ENCODE results near the gene MAD2L1.

MAD2L1 gene

GRCh38 chr4:120057416-120057815 lies 9.2 kb downstream of the MAD2L1 start:
- no peak for DNase-seq

DNA sequence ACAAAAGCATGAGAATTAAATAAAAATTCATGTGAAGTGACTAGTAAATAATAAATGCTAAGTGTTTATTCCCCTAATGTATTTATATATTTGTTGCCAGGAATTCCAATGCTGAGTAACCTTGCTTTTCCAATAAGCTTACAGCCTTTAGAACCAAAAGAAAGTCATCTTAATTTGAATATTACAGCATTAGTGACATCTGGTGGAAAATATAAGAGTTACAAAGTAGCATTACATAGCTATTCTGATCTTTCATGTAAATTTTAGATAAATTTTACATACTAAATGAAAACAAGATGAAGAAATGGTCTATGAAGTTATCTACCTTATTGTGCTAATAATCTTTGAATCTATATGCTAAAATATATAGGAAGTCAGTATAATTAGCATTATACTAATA lies 10.4 kb downstream of the MAD2L1 start:
- DNase-seq: no peak

- no peak for DNase-seq
Observed at GRCh38 chr4:120055795-120056194, 10.9 kb downstream of the MAD2L1 start.

DNA sequence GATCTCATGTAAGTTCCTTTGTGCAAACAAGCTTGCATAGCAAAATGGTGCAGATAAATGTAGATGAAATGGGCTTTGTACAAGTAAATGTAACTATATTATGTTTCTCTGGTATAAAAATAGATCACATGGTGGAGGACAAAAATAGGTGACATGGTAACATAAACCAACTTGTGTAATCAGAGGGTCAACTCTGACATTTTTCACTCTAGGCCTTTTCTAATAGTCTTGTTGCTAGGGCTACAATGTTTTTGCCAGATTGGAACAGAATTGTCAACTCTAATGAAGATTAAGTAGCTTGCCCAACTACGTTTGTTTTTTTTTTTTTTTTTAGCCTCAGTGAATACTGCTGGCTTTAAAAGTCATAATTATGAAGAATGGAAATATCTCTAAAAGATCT lies 11.5 kb downstream of the MAD2L1 start:
- no peak for DNase-seq

GRCh38 chr4:120053911-120054310 lies 12.7 kb downstream of the MAD2L1 start:
- no peak for DNase-seq

- no peak for DNase-seq
Observed at GRCh38 chr4:120052856-120053255, 13.8 kb downstream of the MAD2L1 start.

DNA sequence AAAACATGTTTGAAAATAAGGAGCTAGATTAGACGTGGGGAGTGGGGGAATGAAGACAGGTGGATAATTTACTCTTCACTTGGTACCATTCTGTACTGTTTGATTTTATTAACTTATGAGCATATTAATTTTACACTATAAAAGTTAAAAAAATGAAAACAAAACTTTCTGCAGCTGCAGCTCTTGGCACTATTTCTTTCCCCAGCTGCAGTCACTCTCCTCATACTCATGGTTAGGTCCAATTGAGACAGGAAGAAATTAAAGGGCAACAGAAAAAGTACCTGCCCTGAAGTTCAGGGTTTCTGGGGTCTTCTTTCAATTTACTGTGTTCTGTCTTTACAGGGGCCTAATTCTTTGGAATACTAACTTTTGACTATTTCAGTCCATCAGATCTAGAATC lies 15.4 kb downstream of the MAD2L1 start:
- DNase-seq: no peak

DNA sequence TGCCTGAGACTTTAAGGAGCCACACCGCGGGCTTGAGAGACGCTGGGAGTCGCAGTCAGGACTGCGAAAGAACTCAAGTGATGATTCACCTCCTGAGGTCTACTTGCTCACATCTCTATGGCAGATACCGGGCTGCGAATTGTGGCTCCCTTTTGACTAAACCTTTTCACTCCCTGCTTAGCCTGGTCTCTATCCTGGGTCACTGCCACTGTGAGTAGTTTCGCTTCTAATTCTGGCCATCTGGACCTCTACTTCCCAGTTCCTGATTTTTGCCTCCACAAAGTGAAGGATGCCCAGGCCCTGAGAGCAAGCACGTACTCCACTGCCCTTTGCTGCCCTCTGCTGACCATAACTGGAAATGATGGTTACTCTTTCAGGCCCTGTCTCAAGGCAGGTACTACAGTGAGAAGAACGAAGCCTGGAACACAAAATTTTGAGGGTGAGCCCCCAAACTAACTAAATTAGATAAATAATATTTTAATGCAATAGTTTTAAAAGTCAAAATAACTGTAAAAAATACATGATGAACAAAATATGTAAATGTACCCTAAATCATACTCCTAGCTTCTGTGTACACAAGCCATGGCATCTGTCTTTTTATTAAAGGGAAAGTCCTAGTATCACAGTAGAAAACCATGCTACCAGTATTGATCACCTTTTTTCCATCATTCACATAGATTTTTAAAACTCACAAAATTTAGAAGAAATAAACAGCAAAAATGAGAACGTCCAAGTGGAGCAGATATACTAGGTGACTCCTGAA lies 16.7 kb downstream of the MAD2L1 start:
- DNase-seq: no peak

DNA sequence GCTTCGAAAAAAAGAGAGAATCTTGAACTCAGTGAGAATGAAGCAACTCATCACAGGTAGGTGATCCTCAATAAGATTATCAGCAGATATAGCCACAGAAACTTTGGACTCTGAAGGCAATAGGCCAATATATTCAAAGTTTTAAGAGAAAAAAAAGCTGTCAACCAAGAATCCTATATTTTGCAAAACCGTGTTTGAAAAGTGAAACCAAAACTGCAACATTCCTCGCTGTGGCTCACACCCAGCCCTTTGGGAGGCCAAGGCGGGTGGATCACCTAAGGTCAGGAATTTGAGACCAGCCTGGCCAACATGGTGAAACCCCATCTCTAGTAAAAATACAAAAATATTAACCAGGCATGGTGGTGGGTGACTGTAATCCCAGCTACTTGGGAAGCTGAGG lies 22.8 kb downstream of the MAD2L1 start:
- DNase-seq: no peak

DNA sequence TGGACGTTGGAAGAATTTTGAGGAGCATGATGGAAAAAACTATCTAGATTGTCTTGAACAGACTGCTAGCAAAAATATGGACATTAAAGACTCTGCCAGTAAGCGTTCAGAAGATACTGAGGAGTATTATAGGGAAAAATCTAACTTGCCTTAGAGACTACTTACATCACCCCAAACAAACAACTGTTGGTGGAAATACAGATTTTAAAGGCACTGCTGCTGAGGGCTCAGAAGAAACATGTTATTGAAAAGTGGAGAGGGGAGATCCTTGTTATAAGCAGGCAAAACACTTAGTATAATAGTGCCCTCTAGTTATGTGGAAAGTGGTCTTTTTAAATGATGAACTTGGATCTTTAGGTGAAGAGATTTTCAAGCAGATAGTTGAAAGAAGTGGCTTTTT lies 29.2 kb downstream of the MAD2L1 start:
- DNase-seq: no peak

- no peak for DNase-seq
Observed at GRCh38 chr4:120034913-120035312, 31.7 kb downstream of the MAD2L1 start.

DNA sequence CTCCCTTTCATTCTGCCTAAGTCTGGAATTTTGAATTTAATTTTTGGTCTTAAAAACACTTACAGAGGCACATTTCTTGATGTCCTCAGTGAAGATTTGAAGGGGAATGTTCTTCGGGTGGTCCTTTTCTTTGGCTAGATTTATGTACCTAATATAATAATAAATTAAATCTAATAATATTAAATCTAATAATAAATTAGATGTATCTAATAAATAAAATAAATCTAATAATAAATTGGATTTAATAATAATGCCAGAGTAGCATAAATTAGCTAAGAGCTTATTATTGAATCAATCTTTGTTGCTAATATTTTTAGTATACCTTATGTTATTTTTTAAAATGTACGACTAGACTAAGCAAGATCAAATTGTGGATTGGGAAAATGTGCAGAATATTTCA lies 39.8 kb downstream of the MAD2L1 start:
- no peak for DNase-seq

DNA sequence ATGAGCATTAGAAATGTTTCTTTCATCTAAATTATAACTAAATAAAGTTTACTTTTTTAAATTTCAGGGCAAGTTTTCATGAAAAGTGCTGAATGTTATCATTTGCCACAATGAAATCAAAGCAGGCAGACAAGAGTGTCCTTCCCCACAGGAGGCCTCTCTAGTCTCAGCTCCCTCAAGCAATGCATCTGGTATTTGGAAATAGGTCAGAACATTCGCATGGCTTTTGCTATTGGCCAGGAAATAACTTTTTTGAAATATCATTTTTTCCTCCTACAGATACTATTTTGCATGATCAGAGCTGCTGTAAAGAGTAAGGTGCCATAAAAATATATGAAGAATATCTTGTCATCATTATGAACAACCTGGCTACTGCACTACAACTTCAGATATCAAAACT lies 41.1 kb downstream of the MAD2L1 start:
- DNase-seq: no peak

DNA sequence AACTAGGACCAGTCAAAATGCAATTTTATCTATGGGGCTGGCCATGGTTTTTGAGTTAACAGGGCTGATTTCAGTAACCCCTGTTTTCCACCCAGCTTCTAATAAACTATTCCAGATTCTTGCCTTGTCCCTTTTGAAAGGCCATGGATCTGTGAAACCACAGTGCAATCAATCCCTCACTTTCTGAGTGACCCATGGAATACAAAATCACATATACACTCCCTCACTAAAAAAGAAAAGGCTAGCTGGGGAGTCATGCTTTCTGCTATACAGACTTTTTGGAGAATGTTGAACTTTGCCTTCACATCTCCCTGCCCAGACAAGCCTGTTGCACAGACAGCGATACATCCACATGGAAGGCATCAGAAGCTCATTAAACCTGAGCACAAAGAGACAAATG lies 47.9 kb downstream of the MAD2L1 start:
- DNase-seq: no peak

DNA sequence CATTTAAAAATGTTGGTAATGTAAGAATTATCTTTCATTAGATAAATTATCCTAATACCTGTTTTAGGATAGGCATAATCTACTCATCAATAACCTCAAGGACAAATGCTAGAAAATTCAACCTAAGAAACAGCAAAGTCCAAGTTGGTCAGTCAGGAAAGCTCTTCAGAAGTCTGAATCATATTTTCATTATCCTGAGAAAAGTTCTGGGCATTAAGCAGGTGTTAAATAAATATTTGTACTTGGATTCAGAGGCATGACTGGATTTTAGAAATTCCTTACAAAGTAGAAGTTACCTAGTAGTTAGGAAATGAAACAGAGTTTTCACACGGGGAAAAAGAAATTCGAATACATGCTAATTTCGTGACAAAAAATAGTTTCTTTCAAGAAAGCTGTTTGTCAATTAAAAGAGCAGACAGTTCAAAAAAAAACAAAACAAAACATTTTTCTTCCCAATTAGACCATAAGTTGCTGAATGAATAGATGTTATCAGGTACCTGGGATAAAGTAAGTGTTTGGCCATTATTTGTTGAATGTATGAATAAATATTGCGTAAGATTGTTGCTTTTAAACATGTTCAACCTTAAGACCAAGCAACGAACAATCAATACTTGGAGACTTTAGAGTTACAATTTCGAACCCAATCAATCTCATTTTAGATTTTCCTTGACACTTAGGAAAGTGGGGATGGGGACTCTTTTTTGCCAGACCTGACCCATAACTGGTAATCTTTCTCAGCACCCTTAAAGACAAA lies 48.5 kb downstream of the MAD2L1 start:
- no peak for DNase-seq

DNA sequence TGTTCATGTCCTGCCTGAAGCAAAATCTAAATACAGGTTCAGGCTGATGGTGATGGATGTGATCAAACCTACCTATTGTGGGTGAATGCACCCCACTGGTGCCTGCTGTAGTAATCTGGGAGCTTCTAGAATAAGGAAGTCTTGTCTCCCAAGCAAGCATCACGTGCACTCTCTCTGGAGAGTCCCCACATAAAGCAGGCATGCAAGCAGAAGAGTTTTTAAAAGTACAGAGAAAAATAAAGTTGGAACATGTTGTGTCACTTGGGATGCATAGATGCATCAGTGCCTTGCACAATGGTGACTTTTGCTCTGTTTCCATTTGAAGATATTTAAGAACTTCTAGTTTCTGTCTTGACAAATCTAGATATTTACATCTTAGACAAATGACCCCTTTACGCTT lies 54.9 kb downstream of the MAD2L1 start:
- no peak for DNase-seq

DNA sequence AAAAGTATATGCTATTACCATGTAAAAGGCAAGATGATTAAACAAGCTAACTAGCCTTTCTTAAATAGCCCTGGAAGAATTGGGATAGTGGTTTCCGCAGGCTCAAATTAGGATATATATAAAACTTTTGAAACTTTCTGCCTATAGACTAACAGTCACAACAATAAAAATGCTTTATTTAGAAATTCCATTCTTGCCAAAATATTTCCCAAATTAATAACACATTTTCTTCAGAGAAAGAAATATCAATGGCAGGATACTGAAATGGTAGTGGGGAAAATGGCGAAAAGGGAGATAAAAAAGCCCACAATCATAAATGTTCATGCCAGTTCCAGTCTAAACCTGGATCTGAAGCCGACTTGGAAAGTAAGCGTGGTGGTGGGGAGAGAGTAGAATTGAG lies 56.0 kb downstream of the MAD2L1 start:
- no peak for DNase-seq

GRCh38 chr4:120009731-120010130 lies 56.9 kb downstream of the MAD2L1 start:
- DNase-seq: no peak

- DNase-seq: no peak
Observed at GRCh38 chr4:120008957-120009356, 57.7 kb downstream of the MAD2L1 start.

GRCh38 chr4:120007896-120008436 lies 58.7 kb downstream of the MAD2L1 start:
- no peak for DNase-seq

DNA sequence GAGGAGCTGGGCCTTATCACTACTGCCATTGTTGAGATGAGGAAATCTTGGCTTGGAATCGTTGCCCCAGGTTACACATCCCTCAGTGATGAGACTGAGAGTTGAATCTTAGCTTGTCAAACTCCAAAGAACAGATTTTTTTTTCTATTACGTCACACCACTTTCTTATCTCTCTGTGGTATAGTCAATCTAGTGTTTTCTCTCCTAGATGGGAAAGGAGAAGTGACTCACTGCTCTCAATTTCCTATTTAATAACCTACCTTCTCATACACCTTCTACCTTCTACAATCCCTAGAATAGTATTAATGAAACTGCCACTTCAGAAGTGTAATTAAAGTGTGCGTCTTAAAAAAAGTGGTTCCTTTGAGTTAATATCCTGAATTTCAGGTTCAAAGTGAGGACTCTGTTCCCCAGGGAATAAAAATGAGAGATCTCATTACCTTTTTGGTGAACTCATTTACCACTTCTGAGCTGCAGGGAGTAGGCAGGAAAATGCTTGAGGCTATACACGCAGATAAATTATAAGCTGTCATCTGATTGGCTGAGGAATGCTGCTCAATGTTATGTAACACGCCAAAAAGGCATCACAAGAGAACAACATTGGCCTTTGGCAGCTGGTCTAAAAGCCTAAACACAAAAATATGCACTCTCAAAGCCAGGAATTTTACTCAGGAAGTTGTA lies 59.3 kb downstream of the MAD2L1 start:
- DNase-seq: no peak
